ENCODE results near the gene NTN4.
A peak's percentile ranks its signal among the peaks of the same experiment; 100 is the strongest.

NTN4 gene

GRCh38 chr12:95653771-95654546 is 136.6 kb downstream of the NTN4 start:
- DNase-seq, result peak in 1 of 5 donors; percentile 10

GRCh38 chr12:95651681-95652080 is 138.9 kb downstream of the NTN4 start:
- DNase-seq, result no peak

GRCh38 chr12:95648990-95649791 is 141.4 kb downstream of the NTN4 start:
- DNase-seq, result no peak

DNA sequence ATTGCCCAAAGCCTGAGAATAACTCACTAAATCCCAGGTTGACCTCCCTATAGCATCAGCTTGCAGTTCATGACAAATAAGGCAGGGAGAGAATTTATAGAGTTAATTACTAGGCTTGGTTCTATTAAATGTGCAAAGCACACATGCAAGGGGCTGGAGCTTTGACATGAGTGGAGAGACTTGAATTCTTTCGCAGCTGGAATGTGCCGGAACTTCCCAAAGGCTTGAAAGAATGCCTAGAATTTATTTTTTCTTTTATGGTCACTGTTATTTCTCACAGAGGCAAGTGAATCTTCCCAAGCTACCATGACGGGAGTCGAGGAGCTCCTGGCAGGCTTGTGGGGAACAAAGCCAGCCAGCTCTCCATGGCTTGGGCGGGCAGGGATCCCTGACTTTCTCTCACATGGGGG is 143.8 kb downstream of the NTN4 start:
- no peak for DNase-seq

DNA sequence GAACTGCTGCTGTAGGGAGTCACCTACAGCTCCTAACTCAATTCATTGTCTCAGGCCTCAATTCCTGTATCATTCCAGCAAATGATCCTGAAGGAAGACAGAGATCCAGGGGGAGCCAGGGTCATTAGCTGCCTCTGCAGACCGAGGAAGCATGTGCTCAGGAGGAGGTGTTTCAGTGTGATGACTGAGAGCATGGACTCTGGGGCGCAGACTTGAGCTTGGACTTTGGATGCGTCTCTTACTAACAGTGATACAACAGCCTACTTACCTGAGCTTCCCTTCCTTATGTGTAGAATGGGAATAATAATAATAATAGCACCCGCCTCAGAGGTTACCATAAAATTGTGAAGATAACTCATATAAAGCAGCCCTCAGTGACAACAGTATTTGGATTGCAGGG is 147.3 kb downstream of the NTN4 start:
- no peak for DNase-seq

DNA sequence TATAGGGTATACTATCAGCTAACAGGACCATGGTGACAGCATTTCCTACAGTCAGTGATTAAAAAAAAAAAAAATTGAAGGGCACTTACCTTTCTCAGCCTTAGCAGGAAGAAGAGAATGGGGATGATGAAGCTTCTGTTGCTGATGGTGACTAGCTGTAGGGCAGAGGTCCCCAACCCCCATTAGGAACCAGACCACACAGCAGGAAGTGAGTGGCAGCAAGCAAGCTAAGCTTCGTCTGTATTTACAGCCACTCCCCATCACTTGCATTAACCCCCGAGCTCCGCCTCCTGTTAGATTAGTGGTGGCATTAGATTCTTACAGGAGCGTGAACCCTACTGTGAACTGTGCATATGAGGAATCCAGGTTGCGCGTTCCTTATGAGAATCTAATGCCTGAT is 148.0 kb downstream of the NTN4 start:
- DNase-seq, result no peak

GRCh38 chr12:95641299-95641952 is 149.1 kb downstream of the NTN4 start:
- no peak for DNase-seq

DNA sequence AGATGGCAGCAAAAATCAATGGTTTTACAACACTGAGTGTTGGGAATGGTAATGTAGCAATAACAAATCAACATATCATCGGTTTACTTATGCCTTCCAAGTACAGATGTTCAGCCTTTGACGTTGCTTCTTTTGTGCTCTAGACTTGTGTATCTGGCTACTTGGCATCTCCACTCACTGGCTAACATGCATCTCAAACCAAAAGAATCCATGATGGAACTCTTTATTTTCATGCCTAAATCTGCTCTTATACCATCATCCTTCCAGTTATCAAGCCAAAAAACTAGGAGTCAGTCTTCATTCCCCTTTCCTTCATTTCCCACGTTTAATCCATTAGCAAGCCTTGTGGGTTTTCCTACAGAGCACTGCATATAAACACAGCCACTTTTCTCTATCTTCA is 150.0 kb downstream of the NTN4 start:
- DNase-seq, result no peak

GRCh38 chr12:95637471-95638155 is 153.0 kb downstream of the NTN4 start:
- no peak for DNase-seq

- DNase-seq, result no peak
Observed at GRCh38 chr12:95637010-95637409, 153.6 kb downstream of the NTN4 start.

- DNase-seq, result no peak
Observed at GRCh38 chr12:95634622-95635621, 155.6 kb downstream of the NTN4 start.

- no peak for DNase-seq
Observed at GRCh38 chr12:95633732-95634465, 156.7 kb downstream of the NTN4 start.

- DNase-seq, result no peak
Observed at GRCh38 chr12:95633049-95633731, 157.4 kb downstream of the NTN4 start.

DNA sequence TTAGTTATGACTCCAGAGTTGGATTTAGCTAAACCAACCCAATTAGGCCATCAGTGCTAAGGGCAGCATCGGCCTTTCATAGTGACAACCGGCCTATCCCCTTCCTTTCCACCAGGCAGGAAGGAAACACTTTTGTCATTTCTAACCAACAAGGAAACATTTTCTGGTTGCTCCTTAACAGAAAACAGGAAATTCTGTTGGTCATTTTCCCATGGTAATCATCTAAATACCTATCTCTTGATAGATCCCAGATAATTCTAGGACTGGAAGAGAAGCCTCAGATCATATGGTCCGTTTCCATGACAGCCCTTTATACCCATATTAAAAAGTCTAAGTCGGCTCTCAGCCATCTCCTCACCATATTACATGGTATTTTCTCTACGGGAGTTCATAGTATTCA is 160.1 kb downstream of the NTN4 start:
- no peak for DNase-seq

DNA sequence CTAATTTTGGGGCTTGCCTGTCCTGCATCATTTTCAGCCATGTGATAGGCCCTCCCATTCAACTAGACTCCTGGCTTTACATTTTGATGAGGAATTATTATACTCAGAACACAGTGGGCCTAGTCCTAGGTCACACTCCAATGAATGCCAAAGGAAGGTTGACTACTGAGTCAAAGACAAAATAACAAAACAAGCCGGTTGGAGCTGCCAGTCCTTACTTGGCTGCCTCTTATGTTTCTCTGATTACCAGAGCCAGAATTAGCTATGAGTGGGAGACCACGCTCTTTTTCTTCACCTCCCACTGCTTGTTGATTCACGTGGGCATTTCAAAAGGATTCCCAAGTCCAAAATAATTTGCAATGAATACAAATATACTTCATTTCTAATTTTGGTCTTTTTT is 161.2 kb downstream of the NTN4 start:
- DNase-seq, result no peak

- no peak for DNase-seq
Observed at GRCh38 chr12:95626854-95627253, 163.7 kb downstream of the NTN4 start.

DNA sequence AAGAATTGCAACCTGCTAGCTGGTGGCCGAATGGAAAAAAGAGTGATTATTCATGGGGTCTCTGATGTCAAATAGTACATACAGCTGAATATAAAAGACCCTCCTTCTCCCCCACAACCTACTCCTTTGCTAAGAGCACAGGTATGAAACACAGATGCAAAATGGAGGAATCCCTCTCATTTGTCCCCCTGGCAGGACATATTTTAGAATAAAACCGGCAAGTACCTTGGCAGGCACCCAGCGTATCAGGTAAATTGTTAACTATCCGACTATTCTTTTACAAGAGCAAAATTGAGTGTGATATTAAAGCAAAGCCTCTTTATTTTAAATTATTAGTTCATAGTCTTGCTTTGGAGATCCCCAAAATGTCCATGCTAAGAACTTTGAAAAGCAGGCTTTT is 165.6 kb downstream of the NTN4 start:
- no peak for DNase-seq

DNA sequence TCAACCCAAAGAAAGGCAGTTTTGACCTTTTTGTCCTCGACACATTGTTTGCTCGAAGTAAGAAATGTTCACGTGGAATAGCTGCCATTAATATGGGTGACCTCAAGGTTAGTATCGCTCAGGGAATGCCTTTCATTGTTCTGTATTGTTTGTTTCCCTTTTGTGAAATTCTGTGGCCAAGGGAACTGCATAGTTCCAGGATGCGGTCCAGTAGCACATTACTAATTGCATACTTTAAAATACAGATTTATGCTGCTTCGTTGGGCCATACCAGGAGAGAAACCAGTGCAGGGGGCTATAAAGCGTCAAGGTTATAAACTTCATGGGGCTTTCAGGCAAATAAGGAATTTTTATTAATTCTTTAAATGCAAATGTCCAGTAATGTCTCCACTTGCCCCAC is 166.0 kb downstream of the NTN4 start:
- no peak for DNase-seq

- peak in 1 of 5 donors; percentile 16 for DNase-seq
Observed at GRCh38 chr12:95623554-95624170, 166.9 kb downstream of the NTN4 start.

DNA sequence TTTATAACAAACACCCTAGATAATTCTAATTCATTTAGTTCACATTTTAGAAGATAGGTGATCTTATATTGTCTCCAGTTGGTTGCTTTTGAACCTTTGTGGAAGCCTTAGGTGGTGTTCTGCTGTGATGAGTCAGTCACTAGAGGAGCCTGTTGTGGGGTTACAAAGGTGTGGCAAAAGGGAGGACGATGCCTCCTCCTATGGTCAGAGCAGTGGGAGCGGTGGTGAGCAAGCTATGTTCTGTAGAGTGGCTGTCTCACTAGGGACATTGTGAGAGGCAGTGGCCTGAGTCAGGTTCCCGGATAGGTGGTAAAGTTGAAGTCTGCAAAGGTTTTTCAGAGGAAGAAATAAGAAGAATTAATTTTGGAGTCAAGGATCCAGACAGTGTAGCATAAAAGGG is 167.7 kb downstream of the NTN4 start:
- DNase-seq, result no peak
